Glutamatergic neuron (in vitro differentiated cells): ENCODE results near the gene TMEM108. TPM values are rescaled to one million over a fixed set of nuclear protein-coding genes. Genes with fewer than 3 reads are reported as not detected.

ENCODE experiments used
- DNase-seq: peaks from one replicate; pipeline ENCODE4 v3.0.0; 2022
- H3K27ac Mint-ChIP-seq: one replicate; pipeline ENCODE4 v1.8.0; 2020; ENCODE audit warnings: mild to moderate bottlenecking, mixed read lengths, inconsistent platforms; ENCODE audit not compliant: unreplicated experiment
- H3K27me3 Mint-ChIP-seq: one replicate; pipeline ENCODE4 v1.8.0; 2020; ENCODE audit warnings: mild to moderate bottlenecking, moderate library complexity, mixed read lengths, inconsistent platforms; ENCODE audit not compliant: unreplicated experiment
- H3K36me3 Mint-ChIP-seq: one replicate; pipeline ENCODE4 v1.8.0; 2020; ENCODE audit warnings: mild to moderate bottlenecking, mixed read lengths, inconsistent platforms; ENCODE audit not compliant: unreplicated experiment
- H3K4me1 Mint-ChIP-seq: one replicate; pipeline ENCODE4 v1.8.0; 2020; ENCODE audit warnings: mild to moderate bottlenecking, low read depth, mixed read lengths, inconsistent platforms; ENCODE audit not compliant: unreplicated experiment
- H3K4me3 Mint-ChIP-seq: one replicate; pipeline ENCODE4 v1.8.0; 2020; ENCODE audit warnings: mild to moderate bottlenecking, mixed read lengths, inconsistent platforms; ENCODE audit not compliant: unreplicated experiment
- H3K9me3 Mint-ChIP-seq: one replicate; pipeline ENCODE4 v1.8.0; 2020; ENCODE audit warnings: mild to moderate bottlenecking, moderate library complexity, mixed read lengths, inconsistent platforms; ENCODE audit not compliant: unreplicated experiment
- total RNA-seq: library from RNA; stranded (reverse); fragmentation: NEBNext Ultra II Directional; extraction: Animal tissue kit (Norgen Biotek cat#: 25700); gene quantifications from one replicate; pipeline ENCODE4 v1.2.1, GENCODE V29; 2021; ENCODE audit not compliant: unreplicated experiment
- TF ChIP-seq, protein P1 (sequence below): fragments of 200-600 bp; sonication (generic); IDR thresholded peaks from one replicate; pipeline ENCODE4 v1.5.0; 2021; ENCODE audit not compliant: partially characterized antibody, unreplicated experiment

TMEM108 gene
- total RNA-seq, 1 donor from 2014 or later = 9.0 TPM

DNA sequence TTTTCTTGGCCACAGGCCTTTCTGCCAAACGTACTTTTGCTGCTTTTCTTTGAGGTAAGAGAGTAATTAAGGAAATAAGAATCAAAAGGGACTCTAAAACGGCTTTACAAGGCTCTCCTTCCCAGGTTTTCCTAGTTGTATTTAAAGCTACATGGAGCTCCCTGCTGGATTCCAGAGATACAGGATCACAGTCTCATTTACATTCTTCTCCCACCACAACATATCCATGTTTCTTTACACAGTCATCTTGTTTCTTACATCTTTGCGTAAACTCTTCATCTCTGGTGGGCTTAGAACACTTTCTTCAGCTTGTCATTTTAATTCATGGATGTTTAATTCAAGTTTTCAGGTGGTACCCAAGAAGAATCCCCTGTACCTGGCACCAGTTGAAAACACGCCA, 244.0 kb downstream of the TMEM108 start:
- Mint-ChIP-seq H3K36me3 (no peaks in the 10 kb centered on the region), H3K4me1 (no peaks in the 10 kb centered on the region), H3K27ac (no peak overlapping the region), H3K4me3 (no peak overlapping the region), H3K27me3 (no peaks in the 10 kb centered on the region), H3K9me3 (no peaks in the 10 kb centered on the region)
- DNase-seq = no peak
- TF ChIP-seq, protein P1, sequence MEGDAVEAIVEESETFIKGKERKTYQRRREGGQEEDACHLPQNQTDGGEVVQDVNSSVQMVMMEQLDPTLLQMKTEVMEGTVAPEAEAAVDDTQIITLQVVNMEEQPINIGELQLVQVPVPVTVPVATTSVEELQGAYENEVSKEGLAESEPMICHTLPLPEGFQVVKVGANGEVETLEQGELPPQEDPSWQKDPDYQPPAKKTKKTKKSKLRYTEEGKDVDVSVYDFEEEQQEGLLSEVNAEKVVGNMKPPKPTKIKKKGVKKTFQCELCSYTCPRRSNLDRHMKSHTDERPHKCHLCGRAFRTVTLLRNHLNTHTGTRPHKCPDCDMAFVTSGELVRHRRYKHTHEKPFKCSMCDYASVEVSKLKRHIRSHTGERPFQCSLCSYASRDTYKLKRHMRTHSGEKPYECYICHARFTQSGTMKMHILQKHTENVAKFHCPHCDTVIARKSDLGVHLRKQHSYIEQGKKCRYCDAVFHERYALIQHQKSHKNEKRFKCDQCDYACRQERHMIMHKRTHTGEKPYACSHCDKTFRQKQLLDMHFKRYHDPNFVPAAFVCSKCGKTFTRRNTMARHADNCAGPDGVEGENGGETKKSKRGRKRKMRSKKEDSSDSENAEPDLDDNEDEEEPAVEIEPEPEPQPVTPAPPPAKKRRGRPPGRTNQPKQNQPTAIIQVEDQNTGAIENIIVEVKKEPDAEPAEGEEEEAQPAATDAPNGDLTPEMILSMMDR = no peak

DNA sequence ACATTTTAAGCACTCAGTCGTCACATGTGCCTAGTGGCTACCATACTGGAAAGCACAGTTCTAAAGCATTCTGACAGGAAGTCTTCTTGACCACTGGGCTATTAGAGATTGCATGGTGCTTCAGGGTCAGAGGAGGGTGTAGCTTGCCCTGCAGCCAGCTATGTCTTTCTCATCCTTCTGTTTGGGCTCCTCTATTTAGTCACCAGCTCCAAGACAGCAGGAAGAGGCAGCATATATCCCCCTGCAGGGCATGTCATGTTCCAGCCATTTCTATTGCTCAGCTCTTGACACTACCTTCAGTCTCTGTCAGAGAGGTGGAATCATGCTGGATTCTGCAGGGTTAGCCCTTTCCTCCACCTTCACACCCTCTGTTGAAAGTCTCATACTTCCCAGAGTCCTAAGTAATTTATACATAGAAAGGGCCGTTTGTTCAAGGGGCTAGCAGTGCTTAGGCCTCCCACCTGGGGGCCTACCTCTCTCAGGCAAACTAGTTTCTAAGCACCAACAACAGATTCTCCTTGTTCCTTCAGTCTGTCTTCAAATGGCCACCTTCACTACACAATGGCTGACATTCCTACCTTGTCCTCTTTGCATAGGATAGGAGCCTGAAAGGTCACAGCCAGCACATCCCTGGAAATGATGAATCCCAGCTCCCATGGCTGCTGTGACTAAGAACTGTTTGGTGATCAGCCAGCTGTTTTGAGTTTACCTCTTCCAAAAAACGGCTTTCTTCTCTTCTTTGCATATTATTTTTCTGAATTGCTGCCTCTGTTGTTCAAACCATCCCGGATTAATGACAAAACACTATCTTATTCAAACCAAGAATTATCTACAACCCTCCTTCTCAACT, 246.0 kb downstream of the TMEM108 start:
- H3K4me1 Mint-ChIP-seq = no peaks in the 10 kb centered on the region
- no peak for DNase-seq
- H3K27ac Mint-ChIP-seq = no peak overlapping the region
- no peaks in the 10 kb centered on the region for H3K36me3 Mint-ChIP-seq
- TF ChIP-seq, protein P1 = no peak
- no peak overlapping the region for H3K4me3 Mint-ChIP-seq
- H3K27me3 Mint-ChIP-seq = no peaks in the 10 kb centered on the region
- no peaks in the 10 kb centered on the region for H3K9me3 Mint-ChIP-seq

DNA sequence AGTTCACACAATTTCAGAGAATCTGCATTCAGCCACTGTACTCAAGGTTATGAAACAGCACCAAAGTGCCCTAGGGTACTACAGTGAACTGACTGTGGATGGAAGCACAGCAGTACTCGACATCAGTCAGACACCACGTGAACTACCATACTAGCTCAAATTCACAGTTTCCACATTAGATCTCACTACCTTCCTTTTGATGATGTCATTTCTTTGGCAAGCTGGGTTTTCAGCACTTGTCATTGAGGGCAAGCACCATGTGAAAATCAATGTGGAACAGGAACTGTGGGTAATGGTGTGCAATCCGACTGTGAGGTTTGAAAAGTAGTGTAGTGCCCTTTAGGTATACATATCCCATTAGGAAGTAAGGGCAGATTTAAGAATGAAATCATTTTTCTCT, 251.1 kb downstream of the TMEM108 start:
- Mint-ChIP-seq H3K4me3 (no peak overlapping the region), H3K27ac (no peak overlapping the region), H3K4me1 (no peaks in the 10 kb centered on the region), H3K9me3 (no peaks in the 10 kb centered on the region), H3K27me3 (no peaks in the 10 kb centered on the region), H3K36me3 (no peaks in the 10 kb centered on the region)
- DNase-seq = no peak
- TF ChIP-seq, protein P1 = no peak

DNA sequence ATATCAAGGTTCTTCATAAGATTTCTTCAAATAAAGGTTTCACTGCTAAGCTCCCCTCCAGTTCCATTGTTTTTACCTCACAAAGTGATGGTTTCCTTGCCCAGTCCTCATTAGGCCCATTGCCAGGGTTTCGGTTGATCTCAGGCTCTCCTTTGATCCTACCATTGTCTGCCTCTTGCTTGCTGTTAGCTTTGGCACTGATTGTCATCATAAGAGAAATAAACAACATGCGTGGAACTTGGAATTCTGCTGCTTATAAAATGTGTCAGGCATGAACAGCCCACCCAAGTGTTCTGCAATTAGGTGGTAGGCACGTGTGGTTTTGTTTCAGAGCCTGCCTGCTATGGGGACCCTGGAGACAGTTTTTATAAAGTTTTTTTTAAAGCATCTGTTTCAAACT, 254.1 kb downstream of the TMEM108 start:
- H3K4me1 Mint-ChIP-seq = peaks cover 19% of the 10 kb centered on the region
- H3K9me3 Mint-ChIP-seq = peaks cover 2% of the 10 kb centered on the region
- H3K36me3 Mint-ChIP-seq = no peaks in the 10 kb centered on the region
- DNase-seq = no peak
- no peak overlapping the region for H3K27ac Mint-ChIP-seq
- TF ChIP-seq, protein P1 = no peak
- no peak overlapping the region for H3K4me3 Mint-ChIP-seq
- peaks cover 2% of the 10 kb centered on the region for H3K27me3 Mint-ChIP-seq

DNA sequence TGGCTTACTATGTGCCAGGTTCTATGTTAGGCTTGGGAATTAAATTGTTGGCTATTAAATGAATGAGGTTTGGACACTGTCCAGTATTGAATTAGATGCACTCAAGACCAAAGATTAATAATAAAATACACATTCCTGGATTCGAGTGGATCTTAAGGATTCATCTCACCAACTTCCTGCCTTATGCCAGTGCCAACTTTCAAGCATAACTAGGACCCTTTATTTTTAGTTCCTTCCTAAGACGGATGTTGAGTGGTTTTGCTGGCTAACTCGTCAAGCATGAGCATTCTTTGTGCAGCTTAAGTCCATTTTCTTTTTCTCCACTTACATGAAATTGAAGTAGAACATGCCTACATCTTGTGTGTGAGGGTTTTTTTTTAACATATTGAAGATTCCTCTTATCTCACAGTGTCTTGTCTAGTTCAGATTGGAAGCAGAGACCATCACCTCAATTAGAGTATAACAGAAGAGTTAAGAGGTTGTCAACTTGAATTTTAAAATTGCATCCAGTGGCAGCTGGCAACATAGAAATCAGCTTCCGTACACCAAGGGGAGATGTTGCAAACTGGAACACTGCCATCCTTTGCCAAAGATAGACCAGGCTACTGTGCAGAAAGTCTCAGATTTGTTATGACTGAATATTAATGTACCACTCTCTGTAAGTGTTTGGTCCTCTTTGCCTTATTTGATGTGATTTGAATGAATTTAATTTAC, 255.4 kb downstream of the TMEM108 start:
- peaks cover 26% of the 10 kb centered on the region for H3K4me1 Mint-ChIP-seq
- no peak overlapping the region for H3K27ac Mint-ChIP-seq
- no peaks in the 10 kb centered on the region for H3K36me3 Mint-ChIP-seq
- peaks cover 2% of the 10 kb centered on the region for H3K27me3 Mint-ChIP-seq
- no peak for DNase-seq
- H3K4me3 Mint-ChIP-seq = no peak overlapping the region
- TF ChIP-seq, protein P1 = no peak
- H3K9me3 Mint-ChIP-seq = peaks cover 2% of the 10 kb centered on the region
